Gastrocnemius medialis (tissue), 4 donors: ENCODE measurements around the gene SATB2. TPM values are rescaled to one million over a fixed set of nuclear protein-coding genes. Genes with fewer than 3 reads are reported as not detected.

ENCODE experiments used
- ATAC-seq, 2 donors: fragments of 150-250 bp; one replicate each; pipeline ENCODE4 v1.9.1; 2016
- DNase-seq, 2 donors: peaks; one replicate each; pipeline ENCODE4 v3.0.0-alpha.2; 2019
- H3K27ac ChIP-seq, 4 donors: fragments of 200-600 bp; sonication (generic); 1 replicate in 1 of 4; 2 replicates in 3 of 4; pipeline ENCODE4 v1.5.1; 2016 to 2018; ENCODE audit warnings: mild to moderate bottlenecking in 2 of 4, moderate library complexity in 1 of 4
- H3K27me3 ChIP-seq, 3 donors: fragments of 200-600 bp; sonication (generic) in 2 of 3; 1 replicate in 1 of 3; 2 replicates in 2 of 3; pipeline versions ENCODE4 v1.5.1 to v1.6.0; 2016 to 2019; ENCODE audit warnings: mild to moderate bottlenecking in 1 of 3, moderate library complexity in 1 of 3
- H3K36me3 ChIP-seq, 2 donors: fragments of 200-600 bp; sonication (generic) in 1 of 2; one replicate each; pipeline ENCODE4 v1.5.1; 2017 to 2018
- H3K4me1 ChIP-seq, 2 donors: fragments of 200-600 bp; sonication (generic) in 1 of 2; one replicate each; pipeline ENCODE4 v1.5.1; 2016 to 2017; ENCODE audit warnings: mild to moderate bottlenecking in 2 of 2
- H3K4me3 ChIP-seq, 4 donors: fragments of 200-600 bp; sonication (generic) in 3 of 4; 1 replicate in 1 of 4; 2 replicates in 3 of 4; pipeline ENCODE4 v1.5.1; 2016 to 2019; ENCODE audit warnings: mild to moderate bottlenecking in 2 of 4
- H3K9me3 ChIP-seq, 3 donors: fragments of 200-600 bp; sonication (generic) in 2 of 3; 1 replicate in 1 of 3; 2 replicates in 2 of 3; pipeline ENCODE4 v1.5.1; 2016 to 2019
- POLR2A ChIP-seq, 2 donors: fragments of 450-650 bp; IDR thresholded peaks; one replicate each; pipeline ENCODE4 v1.6.1; 2017; ENCODE audit warnings: antibody characterized with exemption in 2 of 2, mild to moderate bottlenecking in 2 of 2, moderate library complexity in 2 of 2
- in situ Hi-C, 4 donors: fragments of 200-750 bp; cut with MboI; loops; one replicate each; pipeline versions ENCODE4 v1.15.0 to v1.8.0; 2017; ENCODE audit warnings: low sequenced_read_pairs in 4 of 4
- intact Hi-C: fragments of 100-400 bp; cut with DNase I; formaldehyde crosslinking; loops from one replicate; pipeline ENCODE4 v1.15.1; 2023; ENCODE audit warnings: low total_unique reads
- total RNA-seq, 4 donors: library from RNA; depleted of rRNA; stranded (reverse); fragments of >200 nt; gene quantifications; one replicate each; pipeline versions ENCODE4 v1.1.0 to v1.2.3, GENCODE V29; 2016
- TF ChIP-seq, protein P1 (sequence below), 5 experiments: fragments of 450-650 bp in 3 of 5; fragments of 200-600 bp in 2 of 5; sonication (generic) in 2 of 5; IDR thresholded peaks in 4 of 5; conservative IDR thresholded peaks in 1 of 5; 1 replicate in 4 of 5; 2 replicates in 1 of 5; pipeline ENCODE4 v1.5.1; 2016 to 2019; ENCODE audit warnings: antibody characterized with exemption in 5 of 5, mild to moderate bottlenecking in 3 of 5, moderate library complexity in 3 of 5

SATB2 gene
- total RNA-seq: 1 to 10 TPM; 2.0 to 6.4 (median 4.5) TPM

DNA sequence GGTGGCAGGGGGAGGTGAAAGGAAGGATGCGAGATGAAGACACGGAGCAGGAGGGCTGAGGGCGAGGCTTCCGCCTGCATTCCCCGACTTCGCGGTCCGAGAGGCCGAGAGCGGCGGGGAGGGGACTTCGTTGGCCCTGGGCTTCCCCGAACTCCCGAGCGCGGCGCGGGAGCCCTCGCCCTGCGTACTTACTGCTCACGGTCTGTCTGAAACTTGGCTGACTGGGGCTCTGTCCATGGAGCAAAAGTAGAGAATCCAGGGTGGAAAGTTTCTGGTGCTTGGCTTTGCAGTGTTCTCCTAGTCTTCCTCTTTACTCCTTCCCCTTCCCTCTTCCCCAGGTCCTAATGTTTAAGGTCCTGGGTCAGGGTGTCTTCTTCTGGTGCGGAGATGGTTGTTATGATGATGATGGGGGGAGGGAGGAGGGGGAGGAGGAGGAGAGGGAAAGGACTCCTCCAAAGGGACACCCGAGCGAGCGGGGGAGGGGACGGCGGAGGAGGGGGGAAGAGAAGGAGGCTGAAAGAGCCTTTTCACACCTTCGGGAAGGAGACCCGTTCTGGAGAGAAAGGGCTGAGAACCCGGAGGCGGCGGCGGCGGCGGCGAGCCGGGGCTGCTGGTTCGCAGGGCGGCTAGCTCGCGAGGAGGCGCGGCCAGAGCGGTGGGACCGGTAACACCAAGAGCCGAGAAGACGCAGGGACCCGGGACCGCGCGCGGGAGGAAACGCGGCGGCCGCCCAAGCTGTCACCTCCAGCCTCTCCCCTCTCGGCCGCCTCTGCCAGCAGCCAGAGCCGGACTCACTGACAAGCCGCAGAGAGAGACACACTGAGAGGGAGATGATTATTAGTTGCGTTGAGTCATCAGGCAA is at the start of gene SATB2:
Gene SATB2 (minus strand): TSS at position 793 of the 862 bp plus-strand sequence. CDS start 1,902 bp downstream, outside the sequence.
- Histone ChIP-seq H3K27ac (peak within 1 kb of the TSS; percentile 77 to 86 (median 84)), H3K4me3 (peak within 1 kb of the TSS; percentile 85 to 96 (median 90)), H3K27me3 (peaks cover 61 to 73% (median 71%) of the 10 kb centered on the region in 3 donors), H3K4me1 (peaks cover 22 to 35% of the 10 kb centered on the region in 2 donors), H3K9me3 (no peaks in the 10 kb centered on the region), H3K36me3 (no peaks in the 10 kb centered on the region)
- DNase-seq (no peak), ATAC-seq (no peak)
- in situ Hi-C loops: no loop called here
- peak; percentile 30 to 39 for TF ChIP-seq POLR2A (IDR thresholded peaks at IDR 0.05)
- TF ChIP-seq, protein P1, sequence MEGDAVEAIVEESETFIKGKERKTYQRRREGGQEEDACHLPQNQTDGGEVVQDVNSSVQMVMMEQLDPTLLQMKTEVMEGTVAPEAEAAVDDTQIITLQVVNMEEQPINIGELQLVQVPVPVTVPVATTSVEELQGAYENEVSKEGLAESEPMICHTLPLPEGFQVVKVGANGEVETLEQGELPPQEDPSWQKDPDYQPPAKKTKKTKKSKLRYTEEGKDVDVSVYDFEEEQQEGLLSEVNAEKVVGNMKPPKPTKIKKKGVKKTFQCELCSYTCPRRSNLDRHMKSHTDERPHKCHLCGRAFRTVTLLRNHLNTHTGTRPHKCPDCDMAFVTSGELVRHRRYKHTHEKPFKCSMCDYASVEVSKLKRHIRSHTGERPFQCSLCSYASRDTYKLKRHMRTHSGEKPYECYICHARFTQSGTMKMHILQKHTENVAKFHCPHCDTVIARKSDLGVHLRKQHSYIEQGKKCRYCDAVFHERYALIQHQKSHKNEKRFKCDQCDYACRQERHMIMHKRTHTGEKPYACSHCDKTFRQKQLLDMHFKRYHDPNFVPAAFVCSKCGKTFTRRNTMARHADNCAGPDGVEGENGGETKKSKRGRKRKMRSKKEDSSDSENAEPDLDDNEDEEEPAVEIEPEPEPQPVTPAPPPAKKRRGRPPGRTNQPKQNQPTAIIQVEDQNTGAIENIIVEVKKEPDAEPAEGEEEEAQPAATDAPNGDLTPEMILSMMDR (IDR thresholded peaks at IDR 0.05 in 4 of 5, conservative IDR thresholded peaks at IDR 0.05 in 1 of 5): no peak
- intact Hi-C loops: no loop called here

DNA sequence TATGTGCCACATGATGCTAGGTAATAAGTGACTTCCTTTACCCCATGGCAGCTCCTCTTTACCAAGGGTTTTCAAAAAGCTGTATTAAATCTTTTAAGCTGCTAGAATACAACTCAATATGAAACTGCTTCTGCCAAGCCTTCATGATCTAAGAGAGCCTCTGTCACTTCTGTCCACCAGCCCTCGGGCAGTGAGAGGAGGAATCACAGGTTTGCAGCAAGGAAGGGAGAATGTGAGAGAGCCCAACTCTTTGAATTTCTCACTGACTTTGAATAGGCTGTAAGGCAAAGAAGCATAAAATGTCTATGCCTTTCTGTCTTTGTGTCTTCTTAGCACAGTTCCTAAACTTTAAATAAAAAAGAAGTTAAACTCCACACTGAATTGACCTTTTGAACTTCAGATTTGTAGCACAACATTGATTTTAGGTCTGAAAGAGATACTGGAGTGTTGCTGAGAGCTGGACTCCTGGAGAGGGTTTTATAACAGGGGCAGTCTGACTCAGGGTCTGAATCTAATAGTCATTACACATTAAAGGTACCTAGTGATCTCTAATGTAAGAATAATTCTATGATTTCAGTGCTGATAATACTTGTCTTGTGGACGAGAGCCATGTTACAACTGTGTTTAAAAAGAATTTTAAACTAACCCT is 48.1 kb upstream of the SATB2 start:
- Histone ChIP-seq H3K36me3 (no peaks in the 10 kb centered on the region), H3K9me3 (no peaks in the 10 kb centered on the region), H3K27me3 (no peaks in the 10 kb centered on the region), H3K4me1 (no peaks in the 10 kb centered on the region), H3K27ac (no peak overlapping the region), H3K4me3 (no peak overlapping the region)
- TF ChIP-seq, protein P1 (IDR thresholded peaks at IDR 0.05 in 4 of 5, conservative IDR thresholded peaks at IDR 0.05 in 1 of 5): no peak
- TF ChIP-seq POLR2A (IDR thresholded peaks at IDR 0.05): no peak
- intact Hi-C loops (no loop called here), in situ Hi-C loops (no loop called here)
- DNase-seq: no peak
- no peak for ATAC-seq

DNA sequence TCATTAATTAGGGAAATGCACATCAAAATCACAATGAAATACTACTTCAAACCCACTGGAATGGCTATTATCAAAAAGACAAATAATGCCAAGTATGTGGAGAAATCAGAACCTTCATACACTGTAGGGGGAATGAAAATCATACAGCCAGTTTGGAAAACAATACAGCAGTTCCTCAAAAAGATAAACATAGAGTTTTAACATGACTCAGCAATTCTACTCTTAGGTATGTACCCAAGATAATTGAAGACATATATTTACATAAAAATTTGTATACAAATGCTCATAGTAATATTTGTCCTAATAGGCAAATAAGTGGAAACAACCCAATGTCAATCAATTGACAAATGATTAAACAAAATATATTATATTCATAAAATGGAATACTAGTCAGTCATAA is 45.4 kb upstream of the SATB2 start:
- H3K4me3 ChIP-seq: no peak overlapping the region
- intact Hi-C loops (no loop called here), in situ Hi-C loops (no loop called here)
- H3K27me3 ChIP-seq: no peaks in the 10 kb centered on the region
- H3K27ac ChIP-seq: no peak overlapping the region
- no peaks in the 10 kb centered on the region for H3K36me3 ChIP-seq
- ATAC-seq (no peak), DNase-seq (no peak)
- TF ChIP-seq, protein P1 (IDR thresholded peaks at IDR 0.05 in 4 of 5, conservative IDR thresholded peaks at IDR 0.05 in 1 of 5): no peak
- no peak for TF ChIP-seq POLR2A (IDR thresholded peaks at IDR 0.05)
- H3K9me3 ChIP-seq: no peaks in the 10 kb centered on the region
- H3K4me1 ChIP-seq: no peaks in the 10 kb centered on the region

DNA sequence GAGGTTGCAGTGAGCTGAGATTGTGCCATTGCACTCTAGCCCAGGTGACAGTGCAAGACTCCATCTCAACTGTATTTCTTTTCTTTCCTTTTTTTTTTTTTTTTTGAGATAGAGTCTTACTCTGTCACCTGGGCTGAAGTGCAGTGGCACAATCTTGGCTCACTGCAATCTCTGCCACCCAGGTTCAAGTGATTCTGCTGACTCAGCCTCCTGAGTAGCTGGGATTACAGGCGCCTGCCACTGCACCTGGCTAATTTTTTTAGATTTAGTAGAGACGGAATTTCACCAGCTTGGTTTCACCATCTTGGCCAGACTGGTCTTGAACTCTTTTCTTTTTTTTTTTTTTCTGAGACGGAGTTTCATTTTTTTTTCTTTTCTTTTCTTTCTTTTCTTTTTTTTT is 41.3 kb upstream of the SATB2 start:
- DNase-seq (no peak), ATAC-seq (no peak)
- intact Hi-C loops (no loop called here), in situ Hi-C loops (loop anchor here in 2 of 4 donors (25.0 kb wide), 1 partner anchor 1187 kb away; no protein-coding TSS in a partner anchor)
- Histone ChIP-seq H3K4me3 (no peak overlapping the region), H3K36me3 (no peaks in the 10 kb centered on the region), H3K4me1 (no peaks in the 10 kb centered on the region), H3K27me3 (no peaks in the 10 kb centered on the region), H3K9me3 (no peaks in the 10 kb centered on the region), H3K27ac (no peak overlapping the region)
- TF ChIP-seq, protein P1 (IDR thresholded peaks at IDR 0.05 in 4 of 5, conservative IDR thresholded peaks at IDR 0.05 in 1 of 5): no peak
- no peak for TF ChIP-seq POLR2A (IDR thresholded peaks at IDR 0.05)
